B cell (primary cell): ENCODE data around the gene TOR2A. TPM values are rescaled to one million over a fixed set of nuclear protein-coding genes. Genes with fewer than 3 reads are reported as not detected.
A peak's percentile ranks its signal among the peaks of the same experiment; 100 is the strongest.

Experiments
- ATAC-seq: fragments of 200-7000 bp; cut with Tn5 transposase; one replicate; pipeline ENCODE4 v1.10.0; 2021; ENCODE audit warnings: low read depth, mild to moderate bottlenecking, moderate number of reproducible peaks, moderate library complexity
- CTCF ChIA-PET: fragments of 350-600 bp; sonication (Branson Sonifier 250); formaldehyde crosslinking; loops from one replicate; lab custom pipeline; 2021; ENCODE audit warnings: antibody characterized with exemption, inconsistent platforms; lab: Charles Lee
- POLR2A ChIA-PET: fragments of 350-600 bp; sonication (Branson Sonifier 250); formaldehyde crosslinking; loops from one replicate; lab custom pipeline; 2021; ENCODE audit warnings: antibody characterized with exemption; lab: Charles Lee
- DNase-seq: peaks from one replicate; pipeline ENCODE4 v3.0.0; 2013
- H2AFZ ChIP-seq: 2 replicates; pipeline ENCODE4 v1.6.1; 2012; ENCODE audit warnings: mild to moderate bottlenecking, low read depth, low read length; ENCODE audit not compliant: insufficient read depth, poor library complexity, severe bottlenecking
- H3K27ac ChIP-seq, 2 donors: 1 replicate in 1 of 2; 2 replicates in 1 of 2; pipeline ENCODE4 v1.5.1; 2012 to 2013; ENCODE audit warnings: low read length in 2 of 2, mild to moderate bottlenecking in 2 of 2, moderate library complexity in 1 of 2
- H3K27me3 ChIP-seq, 4 experiments: fragments of 200-600 bp in 1 of 4; sonication (generic) in 1 of 4; replicated peaks in 1 of 4; 1 replicate in 2 of 4; 2 replicates in 2 of 4; pipeline versions ENCODE4 v1.6.1 to v1.7.0; 2013 to 2016; ENCODE audit warnings: low read length in 3 of 4, mild to moderate bottlenecking in 2 of 4, mixed read lengths in 1 of 4, moderate library complexity in 1 of 4; ENCODE audit not compliant: insufficient read depth in 4 of 4, control insufficient read depth in 3 of 4; ENCODE audit errors: control extremely low read depth in 1 of 4
- H3K36me3 ChIP-seq, 2 experiments: replicated peaks in 1 of 2; 1 replicate in 1 of 2; 2 replicates in 1 of 2; pipeline versions ENCODE4 v1.6.1 to v1.7.1; 2013; ENCODE audit warnings: low read length in 1 of 2; ENCODE audit not compliant: insufficient read depth in 2 of 2, control insufficient read depth in 1 of 2; ENCODE audit errors: control extremely low read depth in 1 of 2, extremely low read depth in 1 of 2
- H3K4me1 ChIP-seq, 2 donors: fragments of 200-600 bp in 1 of 2; sonication (generic) in 1 of 2; 1 replicate in 1 of 2; 2 replicates in 1 of 2; pipeline versions ENCODE4 v1.5.1 to v1.6.1; 2013 to 2017; ENCODE audit warnings: low read length in 2 of 2; ENCODE audit not compliant: control insufficient read depth in 2 of 2, insufficient read depth in 2 of 2
- H3K4me2 ChIP-seq: replicated peaks from 2 replicates; pipeline ENCODE3; 2012; ENCODE audit warnings: mild to moderate bottlenecking, low read depth, low read length; ENCODE audit not compliant: poor library complexity, severe bottlenecking
- H3K4me3 ChIP-seq, 5 experiments: fragments of 200-600 bp in 1 of 5; sonication (generic) in 1 of 5; 1 replicate in 3 of 5; 2 replicates in 2 of 5; pipeline versions ENCODE4 v1.5.1 to v1.7.0; 2011 to 2016; ENCODE audit warnings: low read length in 4 of 5, mild to moderate bottlenecking in 4 of 5, low read depth in 2 of 5, control low read depth in 1 of 5, moderate library complexity in 1 of 5; ENCODE audit not compliant: insufficient read depth in 1 of 5; ENCODE audit errors: control extremely low read depth in 1 of 5, extremely low read depth in 1 of 5
- H3K79me2 ChIP-seq: fragments of 200-600 bp; sonication (generic); one replicate; pipeline ENCODE4 v1.6.0; 2016; ENCODE audit warnings: low read length; ENCODE audit not compliant: control insufficient read depth, insufficient read depth
- H3K9ac ChIP-seq: fragments of 200-600 bp; sonication (generic); 2 replicates; pipeline ENCODE4 v1.6.1; 2017; ENCODE audit warnings: mild to moderate bottlenecking, low read length, moderate library complexity
- H3K9me3 ChIP-seq, 3 donors: one replicate each; pipeline versions ENCODE4 v1.6.1 to v1.7.1; 2013; ENCODE audit warnings: low read length in 2 of 3; ENCODE audit not compliant: control insufficient read depth in 2 of 3, insufficient read depth in 1 of 3; ENCODE audit errors: control extremely low read depth in 1 of 3
- H4K20me1 ChIP-seq: 2 replicates; pipeline ENCODE4 v1.6.0; 2012; ENCODE audit warnings: mild to moderate bottlenecking, low read length; ENCODE audit not compliant: insufficient read depth, control insufficient read depth, poor library complexity, severe bottlenecking
- H3K27ac Mint-ChIP-seq: one replicate; pipeline ENCODE4 v1.8.0; 2021; ENCODE audit warnings: mixed read lengths
- H3K27me3 Mint-ChIP-seq: one replicate; pipeline ENCODE4 v1.8.0; 2021; ENCODE audit warnings: mixed read lengths
- H3K4me1 Mint-ChIP-seq: one replicate; pipeline ENCODE4 v1.8.0; 2021; ENCODE audit warnings: mixed read lengths
- H3K4me3 Mint-ChIP-seq: one replicate; pipeline ENCODE4 v1.8.0; 2021; ENCODE audit warnings: mixed read lengths
- H3K9me3 Mint-ChIP-seq: one replicate; pipeline ENCODE4 v1.8.0; 2022; ENCODE audit warnings: mixed read lengths; ENCODE audit not compliant: insufficient read depth
- EZH2 ChIP-seq: IDR thresholded peaks from 2 replicates; pipeline ENCODE4 v1.6.1; 2012; ENCODE audit warnings: borderline replicate concordance, low read depth, mild to moderate bottlenecking, moderate library complexity, low read length; ENCODE audit not compliant: insufficient read depth, poor library complexity, severe bottlenecking
- WGBS: methylation state at CpG from one replicate; pipeline ENCODE4 v1.1.5; 2013; ENCODE audit warnings: missing lambda C conversion rate; ENCODE audit not compliant: insufficient coverage; 5-methylcytosine and 5-hydroxymethylcytosine counted together
- intact Hi-C: fragments of 100-400 bp; cut with micrococcal nuclease; formaldehyde crosslinking; loops from one replicate; pipeline ENCODE4 v1.10.0; 2022
- polyA plus RNA-seq: library from polyadenylated mRNA; depleted of rRNA; stranded (reverse); fragments of >200 nt; gene quantifications from 2 replicates; pipeline ENCODE4 v1.2.3, GENCODE V29; 2012
- total RNA-seq, 2 donors: library from RNA; stranded (reverse); fragments of 120-200 nt in 1 of 2; gene quantifications; 1 replicate in 1 of 2; 2 replicates in 1 of 2; pipeline versions ENCODE4 v1.2.3 to v1.2.4, GENCODE V29; 2013 to 2022
- TF ChIP-seq, protein P1 (sequence below): fragments of 200-600 bp; IDR thresholded peaks from one replicate; pipeline ENCODE4 v1.8.0; 2022; ENCODE audit warnings: antibody characterized with exemption, mild to moderate bottlenecking

TOR2A gene
- total and polyA plus RNA-seq, 2 donors (not counting 1 experiment from before 2014, with no cell fraction given), result 15.8 to 26.5 TPM

DNA sequence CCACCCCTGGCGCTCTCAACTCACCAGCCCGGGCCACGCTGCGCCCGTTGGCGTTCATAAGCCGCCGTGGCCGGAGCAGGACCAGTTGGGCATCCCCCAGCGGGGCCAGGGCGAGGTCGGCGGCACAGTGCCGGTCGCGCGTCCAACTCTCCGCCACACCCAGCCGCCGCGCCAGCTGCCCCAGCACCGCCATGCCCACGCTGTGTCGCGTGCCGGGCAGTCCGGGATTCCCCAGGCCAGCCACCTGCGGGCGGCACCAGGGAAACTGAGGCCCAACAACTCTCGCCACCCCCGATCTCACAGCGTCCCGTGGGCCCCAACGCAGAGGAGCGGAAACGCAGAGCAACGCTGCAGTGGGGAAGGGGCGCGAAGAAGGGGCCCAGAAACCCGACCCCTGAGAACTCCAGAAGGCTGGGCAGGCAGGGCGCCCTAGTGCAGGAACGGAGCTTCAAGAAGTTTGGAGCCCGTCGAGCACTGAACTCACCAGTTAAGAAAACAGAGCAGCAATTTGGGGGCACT lies 20.1 kb downstream of the TOR2A start:
- ATAC-seq (no peak), DNase-seq (no peak)
- peaks cover 3% of the 10 kb centered on the region for H3K79me2 ChIP-seq
- H3K27ac ChIP-seq, result peak overlapping the region; percentile 22 to 81
- H3K4me3 ChIP-seq, result peak overlapping the region; percentile 16 to 90 (median 66)
- intact Hi-C loops, result loop anchor here (1.0 to 5.0 kb wide), 9 partner anchors 16 to 1167 kb away; partner anchors contain the start of genes FPGS, KYAT1, LRRC8A and LRSAM1
- no peaks in the 10 kb centered on the region for H3K36me3 ChIP-seq
- CTCF ChIA-PET, result interaction anchor here (0.7 to 2.9 kb wide), 5 partner anchors 20 to 155 kb away, joined by 3 to 26 read pairs (median 4); partner anchors contain the start of gene TOR2A
- WGBS, result under 1% methylated on average over 42 of the region's 44 CpGs
- Mint-ChIP-seq H3K4me1 (peaks cover 25% of the 10 kb centered on the region), H3K27me3 (no peaks in the 10 kb centered on the region), H3K4me3 (peak overlapping the region; percentile 97), H3K9me3 (no peaks in the 10 kb centered on the region), H3K27ac (peak overlapping the region; percentile 90)
- peaks cover 9 to 16% of the 10 kb centered on the region in 2 donors for H3K4me1 ChIP-seq
- no peaks in the 10 kb centered on the region for H3K9me3 ChIP-seq
- H4K20me1 ChIP-seq, result no peaks in the 10 kb centered on the region
- TF ChIP-seq EZH2, result no peak
- TF ChIP-seq, protein P1, sequence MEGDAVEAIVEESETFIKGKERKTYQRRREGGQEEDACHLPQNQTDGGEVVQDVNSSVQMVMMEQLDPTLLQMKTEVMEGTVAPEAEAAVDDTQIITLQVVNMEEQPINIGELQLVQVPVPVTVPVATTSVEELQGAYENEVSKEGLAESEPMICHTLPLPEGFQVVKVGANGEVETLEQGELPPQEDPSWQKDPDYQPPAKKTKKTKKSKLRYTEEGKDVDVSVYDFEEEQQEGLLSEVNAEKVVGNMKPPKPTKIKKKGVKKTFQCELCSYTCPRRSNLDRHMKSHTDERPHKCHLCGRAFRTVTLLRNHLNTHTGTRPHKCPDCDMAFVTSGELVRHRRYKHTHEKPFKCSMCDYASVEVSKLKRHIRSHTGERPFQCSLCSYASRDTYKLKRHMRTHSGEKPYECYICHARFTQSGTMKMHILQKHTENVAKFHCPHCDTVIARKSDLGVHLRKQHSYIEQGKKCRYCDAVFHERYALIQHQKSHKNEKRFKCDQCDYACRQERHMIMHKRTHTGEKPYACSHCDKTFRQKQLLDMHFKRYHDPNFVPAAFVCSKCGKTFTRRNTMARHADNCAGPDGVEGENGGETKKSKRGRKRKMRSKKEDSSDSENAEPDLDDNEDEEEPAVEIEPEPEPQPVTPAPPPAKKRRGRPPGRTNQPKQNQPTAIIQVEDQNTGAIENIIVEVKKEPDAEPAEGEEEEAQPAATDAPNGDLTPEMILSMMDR, result no peak
- peak overlapping the region; percentile 77 for H3K9ac ChIP-seq
- no peaks in the 10 kb centered on the region for H3K27me3 ChIP-seq
- POLR2A ChIA-PET, result interaction anchor here (1.6 kb wide), 1 partner anchor 20 kb away, joined by 8 read pairs; the partner anchor contains the start of gene TOR2A
- peak overlapping the region; percentile 96 for H3K4me2 ChIP-seq
- H2AFZ ChIP-seq, result peak overlapping the region; percentile 88

DNA sequence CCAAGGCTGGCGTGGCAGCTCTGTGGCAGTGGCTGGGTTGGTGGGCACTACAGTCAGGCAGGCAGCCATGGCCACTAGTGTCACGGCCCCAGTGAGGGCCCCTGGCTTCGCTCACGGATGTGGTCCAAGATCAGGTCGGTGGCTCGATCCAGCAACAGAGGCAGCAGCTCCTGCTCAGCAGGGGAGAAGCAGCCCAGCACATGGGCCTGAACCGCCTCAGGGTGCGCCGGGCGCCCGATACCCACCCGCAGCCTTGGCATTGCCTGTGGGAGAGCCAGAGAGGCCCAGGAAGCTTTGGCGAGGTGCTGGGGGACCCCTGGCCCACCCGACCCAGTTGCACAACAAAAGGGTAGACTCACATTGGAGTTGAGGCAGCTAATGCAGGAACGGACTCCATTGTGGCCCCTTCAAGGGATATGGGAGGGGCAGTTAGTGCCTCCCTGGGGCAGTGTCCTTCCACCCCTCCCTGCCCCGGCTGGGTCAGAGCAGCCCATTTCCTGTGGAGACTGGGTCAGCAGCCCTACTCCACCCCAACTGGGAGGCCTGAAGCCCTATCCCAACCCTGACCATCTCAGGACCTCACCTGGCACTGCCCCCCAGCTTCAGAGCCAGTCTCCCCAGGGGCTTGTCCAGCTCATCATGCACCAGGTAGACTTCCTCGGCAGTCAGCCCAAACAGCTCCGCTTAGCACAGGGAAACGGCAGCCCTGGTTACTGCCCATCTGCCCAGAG lies 20.9 kb downstream of the TOR2A start:
- Mint-ChIP-seq H3K4me1 (peaks cover 21% of the 10 kb centered on the region), H3K9me3 (no peaks in the 10 kb centered on the region), H3K4me3 (peak overlapping the region; percentile 82), H3K27me3 (no peaks in the 10 kb centered on the region), H3K27ac (peak overlapping the region; percentile 32)
- WGBS, result 88% methylated on average over 18 of the region's 19 CpGs
- Histone ChIP-seq H3K9ac (no peak overlapping the region), H3K27ac (no peak overlapping the region), H3K4me2 (peak overlapping the region; percentile 96), H3K4me1 (peaks cover 9 to 16% of the 10 kb centered on the region in 2 donors), H3K9me3 (no peaks in the 10 kb centered on the region), H3K4me3 (peak overlapping the region in 1 of 5 experiments; percentile 87), H3K79me2 (peaks cover 3% of the 10 kb centered on the region), H3K36me3 (no peaks in the 10 kb centered on the region), H2AFZ (no peak overlapping the region), H4K20me1 (no peaks in the 10 kb centered on the region), H3K27me3 (no peaks in the 10 kb centered on the region)
- ChIA-PET POLR2A (no interaction called here), CTCF (no interaction called here)
- intact Hi-C loops, result no loop called here
- DNase-seq (peak; percentile 13), ATAC-seq (no peak)
- no peak for TF ChIP-seq EZH2
- TF ChIP-seq, protein P1, result no peak
